SU-DHL-6 (cell line): Measurements from ENCODE around the gene SOX30.

Experiments
- H2AFZ ChIP-seq: fragments of 200-600 bp; sonication (generic); 2 replicates; pipeline ENCODE4 v1.6.1; 2014; ENCODE audit warnings: low read depth, mild to moderate bottlenecking, moderate library complexity, mixed read lengths, antibody characterized with exemption, low read length; ENCODE audit not compliant: severe bottlenecking
- H3F3A ChIP-seq: fragments of 200-600 bp; shearing (Covaris generic); 2 replicates; pipeline ENCODE4 v1.6.0; 2016; ENCODE audit warnings: antibody characterized with exemption, mild to moderate bottlenecking; ENCODE audit not compliant: insufficient read depth
- H3K27ac ChIP-seq: fragments of 200-600 bp; sonication (generic); 2 replicates; pipeline ENCODE4 v1.5.1; 2016; ENCODE audit warnings: low read depth, mild to moderate bottlenecking, low read length, moderate library complexity, mixed read lengths
- H3K27me3 ChIP-seq: fragments of 200-600 bp; sonication (generic), shearing (Covaris generic); 2 replicates; pipeline ENCODE4 v1.6.0; 2014; ENCODE audit warnings: mild to moderate bottlenecking, low read length
- H3K36me3 ChIP-seq: fragments of 200-600 bp; sonication (generic); 2 replicates; pipeline ENCODE4 v1.6.1; 2014; ENCODE audit warnings: mild to moderate bottlenecking, low read length, mixed read lengths
- H3K4me2 ChIP-seq: fragments of 300-600, 200-600 bp; shearing (Covaris generic), sonication (generic); 2 replicates; pipeline ENCODE4 v1.6.0; 2014; ENCODE audit warnings: low read length, low read depth, mild to moderate bottlenecking; ENCODE audit not compliant: poor library complexity, severe bottlenecking
- H3K4me3 ChIP-seq: fragments of 200-600 bp; sonication (generic); 2 replicates; pipeline ENCODE4 v1.5.1; 2014; ENCODE audit warnings: antibody characterized with exemption, low read length, mild to moderate bottlenecking, mixed read lengths; ENCODE audit not compliant: insufficient read depth, poor library complexity, severe bottlenecking
- H3K79me2 ChIP-seq: fragments of 200-600 bp; sonication (generic); 2 replicates; pipeline ENCODE4 v1.6.1; 2014; ENCODE audit warnings: mild to moderate bottlenecking, low read length, moderate library complexity; ENCODE audit not compliant: insufficient read depth
- H3K9ac ChIP-seq: fragments of 200-600 bp; sonication (generic); 2 replicates; pipeline ENCODE4 v1.7.0; 2014; ENCODE audit warnings: mild to moderate bottlenecking, low read length
- H3K9me2 ChIP-seq: fragments of 200-600 bp; sonication (generic); replicated peaks from 2 replicates; pipeline ENCODE4 v1.6.1; 2014; ENCODE audit warnings: low read length; ENCODE audit not compliant: insufficient read depth
- H3K9me3 ChIP-seq: fragments of 200-600 bp; sonication (generic); 2 replicates; pipeline ENCODE4 v1.6.1; 2014; ENCODE audit warnings: low read length, mixed read lengths; ENCODE audit not compliant: insufficient read depth
- H4K20me1 ChIP-seq: fragments of 200-600 bp; sonication (generic); 2 replicates; pipeline ENCODE4 v1.6.1; 2014; ENCODE audit warnings: low read depth, mild to moderate bottlenecking, antibody characterized with exemption, low read length, moderate library complexity, mixed read lengths
- EZH2phosphoT487 ChIP-seq: fragments of 200-600 bp; sonication (generic), shearing (Covaris generic); conservative IDR thresholded peaks from 2 replicates; pipeline ENCODE4 v1.6.1; 2018; ENCODE audit warnings: mild to moderate bottlenecking, antibody characterized with exemption, low read length, moderate library complexity, mixed read lengths
- TF ChIP-seq, protein P1 (sequence below): fragments of 200-600 bp; sonication (generic); IDR thresholded peaks from one replicate; pipeline ENCODE4 v1.5.1; 2017; ENCODE audit warnings: antibody characterized with exemption, mild to moderate bottlenecking, low read length, moderate library complexity; ENCODE audit not compliant: insufficient read depth, poor library complexity, severe bottlenecking

Gene SOX30

GRCh38 chr5:157630341-157630740 is 21.9 kb downstream of the SOX30 start:
- Histone ChIP-seq H3K4me2 (no peak overlapping the region), H3K27me3 (no peaks in the 10 kb centered on the region), H3K27ac (no peak overlapping the region), H3K9ac (no peak overlapping the region), H3F3A (no peaks in the 10 kb centered on the region), H3K9me3 (no peaks in the 10 kb centered on the region), H2AFZ (no peak overlapping the region), H4K20me1 (no peaks in the 10 kb centered on the region), H3K9me2 (no peaks in the 10 kb centered on the region), H3K4me3 (no peak overlapping the region), H3K79me2 (no peaks in the 10 kb centered on the region), H3K36me3 (no peaks in the 10 kb centered on the region)
- no peak for TF ChIP-seq EZH2phosphoT487
- TF ChIP-seq, protein P1, sequence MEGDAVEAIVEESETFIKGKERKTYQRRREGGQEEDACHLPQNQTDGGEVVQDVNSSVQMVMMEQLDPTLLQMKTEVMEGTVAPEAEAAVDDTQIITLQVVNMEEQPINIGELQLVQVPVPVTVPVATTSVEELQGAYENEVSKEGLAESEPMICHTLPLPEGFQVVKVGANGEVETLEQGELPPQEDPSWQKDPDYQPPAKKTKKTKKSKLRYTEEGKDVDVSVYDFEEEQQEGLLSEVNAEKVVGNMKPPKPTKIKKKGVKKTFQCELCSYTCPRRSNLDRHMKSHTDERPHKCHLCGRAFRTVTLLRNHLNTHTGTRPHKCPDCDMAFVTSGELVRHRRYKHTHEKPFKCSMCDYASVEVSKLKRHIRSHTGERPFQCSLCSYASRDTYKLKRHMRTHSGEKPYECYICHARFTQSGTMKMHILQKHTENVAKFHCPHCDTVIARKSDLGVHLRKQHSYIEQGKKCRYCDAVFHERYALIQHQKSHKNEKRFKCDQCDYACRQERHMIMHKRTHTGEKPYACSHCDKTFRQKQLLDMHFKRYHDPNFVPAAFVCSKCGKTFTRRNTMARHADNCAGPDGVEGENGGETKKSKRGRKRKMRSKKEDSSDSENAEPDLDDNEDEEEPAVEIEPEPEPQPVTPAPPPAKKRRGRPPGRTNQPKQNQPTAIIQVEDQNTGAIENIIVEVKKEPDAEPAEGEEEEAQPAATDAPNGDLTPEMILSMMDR: no peak

- Histone ChIP-seq H3F3A (no peaks in the 10 kb centered on the region), H3K9ac (no peak overlapping the region), H3K79me2 (no peaks in the 10 kb centered on the region), H3K4me2 (no peak overlapping the region), H3K36me3 (no peaks in the 10 kb centered on the region), H3K27ac (no peak overlapping the region), H3K27me3 (no peaks in the 10 kb centered on the region), H3K4me3 (no peak overlapping the region), H3K9me2 (no peaks in the 10 kb centered on the region), H3K9me3 (no peaks in the 10 kb centered on the region), H4K20me1 (no peaks in the 10 kb centered on the region), H2AFZ (no peak overlapping the region)
- no peak for TF ChIP-seq EZH2phosphoT487
- TF ChIP-seq, protein P1: no peak
These were observed 25.4 kb downstream of the SOX30 start for GRCh38 chr5:157626831-157627230.

GRCh38 chr5:157624144-157624543 is 28.1 kb downstream of the SOX30 start:
- TF ChIP-seq, protein P1: no peak
- TF ChIP-seq EZH2phosphoT487: no peak
- H3K27ac ChIP-seq: no peak overlapping the region
- H3K4me3 ChIP-seq: no peak overlapping the region
- no peaks in the 10 kb centered on the region for H3K27me3 ChIP-seq
- H3K79me2 ChIP-seq: no peaks in the 10 kb centered on the region
- no peak overlapping the region for H3K9ac ChIP-seq
- H2AFZ ChIP-seq: no peak overlapping the region
- no peak overlapping the region for H3K4me2 ChIP-seq
- H3K36me3 ChIP-seq: no peaks in the 10 kb centered on the region
- no peaks in the 10 kb centered on the region for H3F3A ChIP-seq
- no peaks in the 10 kb centered on the region for H4K20me1 ChIP-seq
- H3K9me2 ChIP-seq: no peaks in the 10 kb centered on the region
- no peaks in the 10 kb centered on the region for H3K9me3 ChIP-seq

GRCh38 chr5:157620776-157621175 is 31.5 kb downstream of the SOX30 start:
- Histone ChIP-seq H3K27ac (no peak overlapping the region), H3K36me3 (no peaks in the 10 kb centered on the region), H3K79me2 (no peaks in the 10 kb centered on the region), H3K9ac (no peak overlapping the region), H3F3A (no peaks in the 10 kb centered on the region), H4K20me1 (no peaks in the 10 kb centered on the region), H3K9me3 (no peaks in the 10 kb centered on the region), H3K27me3 (no peaks in the 10 kb centered on the region), H3K9me2 (no peaks in the 10 kb centered on the region), H3K4me3 (no peak overlapping the region), H2AFZ (no peak overlapping the region), H3K4me2 (no peak overlapping the region)
- TF ChIP-seq, protein P1: no peak
- TF ChIP-seq EZH2phosphoT487: no peak
